Dendritic cell treated with granulocyte-macrophage colony-stimulating factor and Interleukin-4, amounts not matched to agents 40 ng/mL and 50 ng/mL, for 4 days (primary cell): ENCODE measurements around the gene ARNT2.
A peak's percentile ranks its signal among the peaks of the same experiment; 100 is the strongest.

Experiments used
- H3K27ac Mint-ChIP-seq: one replicate; pipeline ENCODE4 v1.8.0; 2022; ENCODE audit warnings: mild to moderate bottlenecking, mixed read lengths
- H3K27me3 Mint-ChIP-seq: one replicate; pipeline ENCODE4 v1.8.0; 2022; ENCODE audit warnings: mild to moderate bottlenecking, mixed read lengths
- H3K36me3 Mint-ChIP-seq: one replicate; pipeline ENCODE4 v1.8.0; 2022; ENCODE audit warnings: low read depth, mixed read lengths
- H3K4me1 Mint-ChIP-seq: one replicate; pipeline ENCODE4 v1.8.0; 2022; ENCODE audit warnings: low read depth, mixed read lengths
- H3K4me3 Mint-ChIP-seq: one replicate; pipeline ENCODE4 v1.8.0; 2022; ENCODE audit warnings: mild to moderate bottlenecking, moderate library complexity, mixed read lengths
- H3K9me3 Mint-ChIP-seq: one replicate; pipeline ENCODE4 v1.8.0; 2022; ENCODE audit warnings: mixed read lengths
- intact Hi-C: fragments of 100-400 bp; cut with micrococcal nuclease; formaldehyde crosslinking; loops from one replicate; pipeline ENCODE4 v1.15.0; 2022

The ARNT2 gene

GRCh38 chr15:80395616-80396015, 8.6 kb upstream of the ARNT2 start:
- H3K27me3 Mint-ChIP-seq, result peaks cover 38% of the 10 kb centered on the region
- no peak overlapping the region for H3K4me3 Mint-ChIP-seq
- H3K36me3 Mint-ChIP-seq, result no peaks in the 10 kb centered on the region
- no peaks in the 10 kb centered on the region for H3K9me3 Mint-ChIP-seq
- H3K27ac Mint-ChIP-seq, result no peak overlapping the region
- H3K4me1 Mint-ChIP-seq, result peaks cover 8% of the 10 kb centered on the region
- intact Hi-C loops, result no loop called here

- Mint-ChIP-seq H3K4me3 (no peak overlapping the region), H3K27me3 (peaks cover 43% of the 10 kb centered on the region), H3K4me1 (peaks cover 8% of the 10 kb centered on the region), H3K9me3 (no peaks in the 10 kb centered on the region), H3K27ac (no peak overlapping the region), H3K36me3 (no peaks in the 10 kb centered on the region)
- intact Hi-C loops, result no loop called here
Measured at GRCh38 chr15:80396096-80396495, 8.1 kb upstream of the ARNT2 start.

- no peak overlapping the region for H3K27ac Mint-ChIP-seq
- intact Hi-C loops, result no loop called here
- peaks cover 8% of the 10 kb centered on the region for H3K4me1 Mint-ChIP-seq
- H3K4me3 Mint-ChIP-seq, result no peak overlapping the region
- H3K9me3 Mint-ChIP-seq, result no peaks in the 10 kb centered on the region
- no peaks in the 10 kb centered on the region for H3K36me3 Mint-ChIP-seq
- peaks cover 70% of the 10 kb centered on the region for H3K27me3 Mint-ChIP-seq
Measured at GRCh38 chr15:80399508-80399907, 4.7 kb upstream of the ARNT2 start.

- H3K4me3 Mint-ChIP-seq, result no peak overlapping the region
- no peaks in the 10 kb centered on the region for H3K9me3 Mint-ChIP-seq
- H3K27ac Mint-ChIP-seq, result no peak overlapping the region
- intact Hi-C loops, result no loop called here
- H3K36me3 Mint-ChIP-seq, result no peaks in the 10 kb centered on the region
- H3K4me1 Mint-ChIP-seq, result peaks cover 7% of the 10 kb centered on the region
- H3K27me3 Mint-ChIP-seq, result peaks cover 79% of the 10 kb centered on the region
Measured at GRCh38 chr15:80401456-80401855, 2.7 kb upstream of the ARNT2 start.

GRCh38 chr15:80402339-80402738, 1.8 kb upstream of the ARNT2 start:
- Mint-ChIP-seq H3K36me3 (no peaks in the 10 kb centered on the region), H3K4me1 (peaks cover 7% of the 10 kb centered on the region), H3K27ac (no peak overlapping the region), H3K27me3 (peaks cover 79% of the 10 kb centered on the region), H3K9me3 (no peaks in the 10 kb centered on the region), H3K4me3 (no peak overlapping the region)
- intact Hi-C loops, result no loop called here

- H3K36me3 Mint-ChIP-seq, result no peaks in the 10 kb centered on the region
- no peaks in the 10 kb centered on the region for H3K9me3 Mint-ChIP-seq
- H3K4me1 Mint-ChIP-seq, result peaks cover 7% of the 10 kb centered on the region
- peak overlapping the region; percentile 8 for H3K4me3 Mint-ChIP-seq
- H3K27me3 Mint-ChIP-seq, result peaks cover 84% of the 10 kb centered on the region
- H3K27ac Mint-ChIP-seq, result no peak overlapping the region
- intact Hi-C loops, result no loop called here
Measured at GRCh38 chr15:80403712-80404056, 498 bp upstream of the ARNT2 start.

GRCh38 chr15:80404761-80405553, 775 bp downstream of the ARNT2 start:
- Mint-ChIP-seq H3K4me3 (peak overlapping the region; percentile 18), H3K27me3 (peaks cover 86% of the 10 kb centered on the region), H3K4me1 (peaks cover 7% of the 10 kb centered on the region), H3K9me3 (no peaks in the 10 kb centered on the region), H3K36me3 (no peaks in the 10 kb centered on the region), H3K27ac (no peak overlapping the region)
- intact Hi-C loops, result no loop called here

GRCh38 chr15:80405554-80405850, 1.3 kb downstream of the ARNT2 start:
- Mint-ChIP-seq H3K27me3 (peaks cover 85% of the 10 kb centered on the region), H3K27ac (no peak overlapping the region), H3K36me3 (no peaks in the 10 kb centered on the region), H3K4me3 (no peak overlapping the region), H3K9me3 (no peaks in the 10 kb centered on the region), H3K4me1 (peaks cover 7% of the 10 kb centered on the region)
- intact Hi-C loops, result no loop called here

GRCh38 chr15:80405970-80406369, 1.8 kb downstream of the ARNT2 start:
- H3K4me3 Mint-ChIP-seq, result no peak overlapping the region
- peaks cover 84% of the 10 kb centered on the region for H3K27me3 Mint-ChIP-seq
- H3K36me3 Mint-ChIP-seq, result no peaks in the 10 kb centered on the region
- intact Hi-C loops, result no loop called here
- H3K27ac Mint-ChIP-seq, result no peak overlapping the region
- H3K9me3 Mint-ChIP-seq, result no peaks in the 10 kb centered on the region
- peaks cover 7% of the 10 kb centered on the region for H3K4me1 Mint-ChIP-seq

GRCh38 chr15:80411788-80412288, 7.7 kb downstream of the ARNT2 start:
- H3K9me3 Mint-ChIP-seq, result no peaks in the 10 kb centered on the region
- H3K27ac Mint-ChIP-seq, result no peak overlapping the region
- no peaks in the 10 kb centered on the region for H3K4me1 Mint-ChIP-seq
- intact Hi-C loops, result no loop called here
- H3K36me3 Mint-ChIP-seq, result no peaks in the 10 kb centered on the region
- H3K4me3 Mint-ChIP-seq, result no peak overlapping the region
- peaks cover 51% of the 10 kb centered on the region for H3K27me3 Mint-ChIP-seq

- H3K4me1 Mint-ChIP-seq, result no peaks in the 10 kb centered on the region
- H3K9me3 Mint-ChIP-seq, result no peaks in the 10 kb centered on the region
- H3K4me3 Mint-ChIP-seq, result no peak overlapping the region
- intact Hi-C loops, result no loop called here
- peaks cover 45% of the 10 kb centered on the region for H3K27me3 Mint-ChIP-seq
- no peak overlapping the region for H3K27ac Mint-ChIP-seq
- no peaks in the 10 kb centered on the region for H3K36me3 Mint-ChIP-seq
Measured at GRCh38 chr15:80414546-80415357, 10.6 kb downstream of the ARNT2 start.

- H3K4me1 Mint-ChIP-seq, result no peaks in the 10 kb centered on the region
- H3K36me3 Mint-ChIP-seq, result no peaks in the 10 kb centered on the region
Measured at GRCh38 chr15:80415358-80415670, 11.1 kb downstream of the ARNT2 start.

GRCh38 chr15:80416702-80417101, 12.5 kb downstream of the ARNT2 start:
- no peak overlapping the region for H3K4me3 Mint-ChIP-seq
- H3K4me1 Mint-ChIP-seq, result no peaks in the 10 kb centered on the region
- H3K27me3 Mint-ChIP-seq, result peaks cover 32% of the 10 kb centered on the region
- no peaks in the 10 kb centered on the region for H3K36me3 Mint-ChIP-seq
- H3K9me3 Mint-ChIP-seq, result no peaks in the 10 kb centered on the region
- intact Hi-C loops, result no loop called here
- no peak overlapping the region for H3K27ac Mint-ChIP-seq

More at GRCh38 chr15:80415358-80415670, 11.1 kb downstream of the ARNT2 start:
- Mint-ChIP-seq H3K9me3 (no peaks in the 10 kb centered on the region), H3K27me3 (peaks cover 39% of the 10 kb centered on the region), H3K4me3 (no peak overlapping the region), H3K27ac (no peak overlapping the region)
- intact Hi-C loops, result no loop called here

GRCh38 chr15:80418892-80419537, 14.8 kb downstream of the ARNT2 start:
- Mint-ChIP-seq H3K27me3 (peaks cover 35% of the 10 kb centered on the region), H3K36me3 (no peaks in the 10 kb centered on the region), H3K4me3 (no peak overlapping the region), H3K27ac (no peak overlapping the region), H3K9me3 (no peaks in the 10 kb centered on the region), H3K4me1 (no peaks in the 10 kb centered on the region)
- intact Hi-C loops, result no loop called here
